HEK293 (cell line): Measurements from ENCODE around the gene EOGT.

Source experiments
- EGR2 ChIP-seq: fragments of 450-650 bp; formaldehyde crosslinking; IDR thresholded peaks from 2 replicates; pipeline ENCODE4 v1.5.1; 2016; ENCODE audit warnings: low read depth, missing biosample characterization, missing genetic modification characterization
- GLI4 ChIP-seq: fragments of 450-650 bp; formaldehyde crosslinking; IDR thresholded peaks from 2 replicates; pipeline ENCODE4 v1.5.1; 2016; ENCODE audit warnings: missing biosample characterization, missing genetic modification characterization
- MEIS1 ChIP-seq: sonication (generic); formaldehyde crosslinking; IDR thresholded peaks from 2 replicates; pipeline ENCODE4 v1.8.1; 2022; ENCODE audit warnings: missing genetic modification reagents, mild to moderate bottlenecking, borderline replicate concordance
- PBX3 ChIP-seq: sonication (generic); formaldehyde crosslinking; IDR thresholded peaks from 2 replicates; pipeline ENCODE4 v1.8.1; 2022; ENCODE audit warnings: mild to moderate bottlenecking, moderate library complexity, missing genetic modification reagents
- REST ChIP-seq: fragments of 450-650 bp; formaldehyde crosslinking; IDR thresholded peaks from 2 replicates; pipeline ENCODE4 v1.5.1; 2016; ENCODE audit warnings: missing biosample characterization, missing genetic modification characterization
- SETDB1 ChIP-seq: IDR thresholded peaks from one replicate; pipeline ENCODE4 v1.6.1; 2017; ENCODE audit warnings: mild to moderate bottlenecking, low read length, moderate library complexity, mixed read lengths; ENCODE audit not compliant: insufficient read length
- ZBTB11 ChIP-seq: fragments of 450-650 bp; formaldehyde crosslinking; conservative IDR thresholded peaks from 2 replicates; pipeline ENCODE4 v1.5.1; 2016; ENCODE audit warnings: low read depth, missing biosample characterization, missing genetic modification characterization
- ZBTB8A ChIP-seq: fragments of 450-650 bp; formaldehyde crosslinking; IDR thresholded peaks from 2 replicates; pipeline ENCODE4 v1.5.1; 2016; ENCODE audit warnings: missing biosample characterization, missing genetic modification characterization
- ZEB2 ChIP-seq: fragments of 450-650 bp; formaldehyde crosslinking; IDR thresholded peaks from 2 replicates; pipeline ENCODE4 v1.5.1; 2016; ENCODE audit warnings: missing biosample characterization, missing genetic modification characterization
- ZNF146 ChIP-seq: fragments of 450-650 bp; formaldehyde crosslinking; IDR thresholded peaks from 2 replicates; pipeline ENCODE4 v1.5.1; 2016; ENCODE audit warnings: missing biosample characterization, missing genetic modification characterization
- ZNF26 ChIP-seq: fragments of 450-650 bp; formaldehyde crosslinking; IDR thresholded peaks from 2 replicates; pipeline ENCODE4 v1.5.1; 2016; ENCODE audit warnings: missing biosample characterization, missing genetic modification characterization
- ZNF335 ChIP-seq: fragments of 450-650 bp; formaldehyde crosslinking; conservative IDR thresholded peaks from 2 replicates; pipeline ENCODE4 v1.5.1; 2016; ENCODE audit warnings: missing biosample characterization, missing genetic modification characterization
- ZNF341 ChIP-seq: fragments of 450-650 bp; formaldehyde crosslinking; IDR thresholded peaks from 2 replicates; pipeline ENCODE4; 2016; ENCODE audit warnings: low read depth, missing biosample characterization, missing genetic modification characterization
- ZNF394 ChIP-seq: fragments of 450-650 bp; formaldehyde crosslinking; IDR thresholded peaks from 2 replicates; pipeline ENCODE4 v1.5.1; 2016; ENCODE audit warnings: missing biosample characterization, missing genetic modification characterization, mild to moderate bottlenecking, moderate library complexity, borderline replicate concordance
- ZNF398 ChIP-seq: fragments of 450-650 bp; formaldehyde crosslinking; IDR thresholded peaks from 2 replicates; pipeline ENCODE4 v1.5.1; 2017; ENCODE audit warnings: missing biosample characterization, missing genetic modification characterization
- ZNF488 ChIP-seq: fragments of 450-650 bp; formaldehyde crosslinking; IDR thresholded peaks from 2 replicates; pipeline ENCODE4 v1.5.1; 2016; ENCODE audit warnings: missing biosample characterization, missing genetic modification characterization
- ZNF501 ChIP-seq: fragments of 450-650 bp; formaldehyde crosslinking; IDR thresholded peaks from 2 replicates; pipeline ENCODE4 v1.5.1; 2016; ENCODE audit warnings: missing biosample characterization, missing genetic modification characterization
- ZNF513 ChIP-seq: fragments of 450-650 bp; IDR thresholded peaks from 2 replicates; pipeline ENCODE4 v1.5.1; 2018; ENCODE audit warnings: missing biosample characterization, missing genetic modification characterization
- ZNF610 ChIP-seq: fragments of 450-650 bp; formaldehyde crosslinking; IDR thresholded peaks from 2 replicates; pipeline ENCODE4 v1.5.1; 2016; ENCODE audit warnings: missing biosample characterization, missing genetic modification characterization, borderline replicate concordance
- ZNF623 ChIP-seq: fragments of 450-650 bp; formaldehyde crosslinking; IDR thresholded peaks from 2 replicates; pipeline ENCODE4 v1.5.1; 2016; ENCODE audit warnings: missing biosample characterization, missing genetic modification characterization
- ZNF677 ChIP-seq: fragments of 450-650 bp; IDR thresholded peaks from 2 replicates; pipeline ENCODE4 v1.5.0; 2018; ENCODE audit warnings: missing biosample characterization, mild to moderate bottlenecking, missing genetic modification characterization, moderate library complexity
- ZNF692 ChIP-seq: fragments of 450-650 bp; formaldehyde crosslinking; IDR thresholded peaks from 2 replicates; pipeline ENCODE4 v1.5.1; 2016; ENCODE audit warnings: missing biosample characterization, missing genetic modification characterization
- ZNF776 ChIP-seq: fragments of 450-650 bp; formaldehyde crosslinking; IDR thresholded peaks from 2 replicates; pipeline ENCODE4 v1.5.0; 2017; ENCODE audit warnings: missing biosample characterization, missing genetic modification characterization, borderline replicate concordance

Gene EOGT

GRCh38 chr3:69051756-69052471 lies 38.4 kb upstream of the EOGT start, which contains the start of gene TMF1 (continued):
- no peak for TF ChIP-seq ZNF488 (tag by site-specific recombination)
- no peak for TF ChIP-seq ZNF677 (tag by site-specific recombination)
- TF ChIP-seq ZNF335 = peak; percentile 80
- 0 out of 2 replicates have a peak, but pooled peaks have one; percentile 41 for TF ChIP-seq ZEB2 (tag by site-specific recombination)
- TF ChIP-seq ZNF692 = no peak
- no peak for TF ChIP-seq PBX3 (CRISPR knock-in tag)
- peak; percentile 58 for TF ChIP-seq ZBTB11 (tag by site-specific recombination)
- TF ChIP-seq SETDB1 = no peak
- no peak for TF ChIP-seq ZNF513 (tag by site-specific recombination)
- TF ChIP-seq ZNF623 (tag by site-specific recombination) = no peak
- no peak for TF ChIP-seq ZNF610 (tag by site-specific recombination)
- TF ChIP-seq MEIS1 (CRISPR knock-in tag) = no peak
- TF ChIP-seq ZNF146 (tag by site-specific recombination) = no peak
- TF ChIP-seq EGR2 (tag by site-specific recombination) = no peak
- no peak for TF ChIP-seq REST
- TF ChIP-seq ZNF501 (tag by site-specific recombination) = no peak
- peak; percentile 91 for TF ChIP-seq ZNF341 (tag by site-specific recombination)
- no peak for TF ChIP-seq ZNF394 (tag by site-specific recombination)
- no peak for TF ChIP-seq GLI4 (tag by site-specific recombination)
- no peak for TF ChIP-seq ZNF398 (tag by site-specific recombination)
- no peak for TF ChIP-seq ZNF26 (tag by site-specific recombination)
- no peak for TF ChIP-seq ZBTB8A (tag by site-specific recombination)
- TF ChIP-seq ZNF776 (tag by site-specific recombination) = no peak
